H1 (cell line): ENCODE measurements around the gene HP1BP3. TPM values are rescaled to one million over a fixed set of nuclear protein-coding genes. Genes with fewer than 3 reads are reported as not detected.

Experiments used
- CBX8 ChIP-seq: fragments of 300-800, 300-1000 bp; sonication (generic); IDR thresholded peaks from 2 replicates; pipeline ENCODE4 v1.7.1; 2016; ENCODE audit warnings: low read depth, low read length, borderline replicate concordance
- CHD1 ChIP-seq: IDR thresholded peaks from 2 replicates; pipeline ENCODE4 v1.6.1; 2012; ENCODE audit warnings: low read depth, low read length, improper control_type of control experiment
- CREB1 ChIP-seq: IDR thresholded peaks from 2 replicates; pipeline ENCODE4 v1.6.1; 2012; ENCODE audit warnings: inconsistent platforms
- CTCF ChIP-seq, 3 experiments: IDR thresholded peaks; 1 replicate in 2 of 3; 2 replicates in 1 of 3; pipeline versions ENCODE4 v1.5.1 to v1.6.1; 2011; ENCODE audit warnings: low read length in 3 of 3, mild to moderate bottlenecking in 3 of 3, inconsistent platforms in 2 of 3, low read depth in 1 of 3, moderate library complexity in 1 of 3; ENCODE audit not compliant: insufficient read depth in 1 of 3; ENCODE audit errors: control extremely low read depth in 1 of 3
- EGR1 ChIP-seq: IDR thresholded peaks from 2 replicates; pipeline ENCODE4 v1.6.1; 2011; ENCODE audit warnings: low read depth, low read length, borderline replicate concordance
- EP300 ChIP-seq, 2 experiments: IDR thresholded peaks; 1 replicate in 1 of 2; 2 replicates in 1 of 2; pipeline ENCODE4 v1.6.1; 2011 to 2012; ENCODE audit warnings: low read depth in 2 of 2, low read length in 2 of 2, mild to moderate bottlenecking in 2 of 2, borderline replicate concordance in 1 of 2, inconsistent platforms in 1 of 2, moderate library complexity in 1 of 2
- GTF2F1 ChIP-seq: IDR thresholded peaks from 2 replicates; pipeline ENCODE4 v1.6.1; 2012; ENCODE audit warnings: low read depth, low read length, improper control_type of control experiment, borderline replicate concordance
- HDAC6 ChIP-seq: IDR thresholded peaks from one replicate; pipeline ENCODE4 v1.7.1; 2012; ENCODE audit warnings: low read depth, mild to moderate bottlenecking, inconsistent platforms, low read length, moderate library complexity
- NANOG ChIP-seq: IDR thresholded peaks from 2 replicates; pipeline ENCODE4 v1.6.1; 2011; ENCODE audit warnings: low read length, low read depth, mild to moderate bottlenecking, inconsistent platforms; ENCODE audit not compliant: insufficient read depth, poor library complexity, severe bottlenecking
- PHF8 ChIP-seq: fragments of 200-600 bp; sonication (generic); conservative IDR thresholded peaks from 2 replicates; pipeline ENCODE4 v1.7.1; 2012; ENCODE audit warnings: low read depth, mild to moderate bottlenecking, inconsistent platforms, low read length, moderate library complexity
- RAD21 ChIP-seq, 2 experiments: IDR thresholded peaks in 1 of 2; conservative IDR thresholded peaks in 1 of 2; 2 replicates each; pipeline ENCODE4 v1.6.1; 2011; ENCODE audit warnings: low read depth in 2 of 2, low read length in 2 of 2, improper control_type of control experiment in 1 of 2, inconsistent platforms in 1 of 2, mild to moderate bottlenecking in 1 of 2, moderate library complexity in 1 of 2
- SRF ChIP-seq: IDR thresholded peaks from 2 replicates; pipeline ENCODE4 v1.6.1; 2011; ENCODE audit warnings: mild to moderate bottlenecking, low read depth, low read length, moderate library complexity
- TAF1 ChIP-seq: IDR thresholded peaks from 2 replicates; pipeline ENCODE4 v1.6.1; 2011; ENCODE audit warnings: mild to moderate bottlenecking, low read depth, low read length
- TBP ChIP-seq: IDR thresholded peaks from 2 replicates; pipeline ENCODE4 v1.6.1; 2011; ENCODE audit warnings: low read depth, low read length, improper control_type of control experiment
- TEAD4 ChIP-seq: IDR thresholded peaks from 2 replicates; pipeline ENCODE4 v1.6.1; 2012; ENCODE audit warnings: low read depth, low read length, inconsistent platforms, mixed read lengths
- polyA plus RNA-seq, 7 experiments: library from polyadenylated mRNA; depleted of rRNA in 3 of 7; stranded (reverse) in 5 of 7; unstranded in 2 of 7; fragments of >200 nt in 5 of 7; fragments of 200-250 nt in 2 of 7; gene quantifications; 1 replicate in 5 of 7; 2 replicates in 1 of 7; 4 replicates in 1 of 7; pipeline versions ENCODE4 v1.2.1 to v1.2.3, GENCODE V29; 2011 to 2013; ENCODE audit warnings: missing spikeins in 2 of 7, mixed read lengths in 2 of 7
- total RNA-seq: library from RNA; stranded (reverse); fragmentation: NEBNext Ultra II Directional; extraction: Animal tissue kit (Norgen Biotek cat#: 25700); gene quantifications from 2 replicates; pipeline ENCODE4 v1.2.1, GENCODE V29; 2021

Gene HP1BP3
- total and polyA plus RNA-seq, 2 of the 8 experiments (the other 6 are each of a cell fraction or from before 2014, with no cell fraction given) = 47.4 to 125 TPM

DNA sequence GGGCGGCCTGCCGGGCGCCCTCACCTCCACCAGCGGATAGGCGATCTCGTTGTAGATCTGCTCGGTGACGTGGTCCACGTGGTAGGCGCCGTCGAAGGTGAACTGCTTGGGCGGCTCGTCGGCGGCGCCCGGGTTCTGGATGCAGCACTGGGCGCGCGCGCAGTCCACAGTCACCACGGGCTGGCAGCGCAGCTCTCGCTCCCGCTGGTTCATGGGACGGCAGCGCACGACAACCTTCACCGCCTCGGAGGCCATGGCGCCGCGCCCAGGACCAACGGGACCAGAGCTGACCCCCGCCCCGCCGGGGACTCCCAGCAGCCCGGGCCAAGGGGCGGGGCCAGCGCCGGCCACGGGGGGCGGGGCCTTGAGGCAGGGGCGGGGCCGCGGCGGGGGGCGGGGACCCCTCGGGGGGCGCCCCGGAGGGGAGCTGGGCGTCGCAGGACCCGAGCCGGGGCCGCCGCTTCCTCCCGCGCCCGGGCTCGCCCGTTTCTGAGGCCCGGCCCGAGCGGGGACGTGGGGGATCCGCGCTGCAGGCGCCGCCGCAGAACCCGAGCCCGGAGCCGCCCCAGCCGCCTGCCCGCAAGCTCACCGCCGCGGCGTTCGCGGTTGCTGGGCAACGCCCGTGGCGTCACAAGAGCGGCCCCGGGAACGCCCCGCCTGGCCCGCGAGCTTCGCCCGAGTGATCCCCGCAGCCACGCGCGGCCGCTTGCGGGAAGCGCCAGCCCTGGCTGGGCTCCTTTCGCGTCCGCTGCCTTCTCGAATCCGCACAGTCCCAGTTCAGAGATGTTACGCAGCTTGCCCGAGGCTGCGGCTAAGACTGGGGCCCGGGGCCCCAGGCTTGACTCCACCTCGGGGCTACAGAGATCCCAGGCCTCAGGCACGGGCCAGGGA lies 69.4 kb downstream of the HP1BP3 start, which contains the start of gene KIF17 (continued):
- no peak for TF ChIP-seq EP300 (IDR thresholded peaks at IDR 0.05; ENCODE audit: borderline replicate concordance in 1 of 2, low read depth in 2 of 2, low read length in 2 of 2)
- no peak for TF ChIP-seq HDAC6
- no peak for TF ChIP-seq CBX8
- TF ChIP-seq PHF8 = peak; percentile 70
- no peak for TF ChIP-seq TBP
- peak; percentile 76 for TF ChIP-seq CREB1
- TF ChIP-seq EGR1 = no peak
- TF ChIP-seq RAD21 (IDR thresholded peaks at IDR 0.05 in 1 of 2, conservative IDR thresholded peaks at IDR 0.05 in 1 of 2; ENCODE audit: low read depth in 2 of 2, low read length in 2 of 2) = no peak
- no peak for TF ChIP-seq CTCF (IDR thresholded peaks at IDR 0.05; ENCODE audit: control extremely low read depth in 1 of 3, insufficient read depth in 1 of 3, low read depth in 1 of 3, low read length in 3 of 3)
- no peak for TF ChIP-seq NANOG
- TF ChIP-seq CHD1 = no peak
- no peak for TF ChIP-seq SRF
- TF ChIP-seq TAF1 = no peak
- TF ChIP-seq TEAD4 = no peak
- no peak for TF ChIP-seq GTF2F1
